ENCODE results near the gene DAD1. TPM values are rescaled to one million over a fixed set of nuclear protein-coding genes. Genes with fewer than 3 reads are reported as not detected.

DAD1 gene
- total and polyA plus RNA-seq, 9 donors = 116 to 179 (median 143) TPM

- WGBS (ENCODE audit: insufficient coverage) = 100% methylated on average over 1 of the region's 4 CpGs
- Histone ChIP-seq H3K4me1 (ENCODE audit: control insufficient read depth, insufficient read depth, low read length) (no peaks in the 10 kb centered on the region), H3K36me3 (ENCODE audit: control insufficient read depth, insufficient read depth, low read length) (no peaks in the 10 kb centered on the region), H3K27me3 (ENCODE audit: control insufficient read depth, insufficient read depth, low read length) (peaks cover 2% of the 10 kb centered on the region), H3K27ac (ENCODE audit: low read length) (no peak overlapping the region), H3K4me3 (ENCODE audit: low read length) (no peak overlapping the region), H3K9me3 (replicated peaks; ENCODE audit: control insufficient read depth, low read depth, low read length) (no peaks in the 10 kb centered on the region)
- no peak for DNase-seq
Measured at GRCh38 chr14:22521449-22522239, 67.4 kb downstream of the DAD1 start.

- H3K27me3 ChIP-seq (ENCODE audit: control insufficient read depth, insufficient read depth, low read length) = peaks cover 2% of the 10 kb centered on the region
- no peak overlapping the region for H3K4me3 ChIP-seq (ENCODE audit: low read length)
- no peak overlapping the region for H3K27ac ChIP-seq (ENCODE audit: low read length)
- H3K4me1 ChIP-seq (ENCODE audit: control insufficient read depth, insufficient read depth, low read length) = peaks cover 4% of the 10 kb centered on the region
- 47% methylated on average over 4 of the region's 5 CpGs for WGBS (ENCODE audit: insufficient coverage)
- DNase-seq = no peak
- no peaks in the 10 kb centered on the region for H3K36me3 ChIP-seq (ENCODE audit: control insufficient read depth, insufficient read depth, low read length)
- H3K9me3 ChIP-seq (replicated peaks; ENCODE audit: control insufficient read depth, low read depth, low read length) = no peaks in the 10 kb centered on the region
Measured at GRCh38 chr14:22520796-22521195, 68.2 kb downstream of the DAD1 start.

GRCh38 chr14:22519877-22520685 lies 68.9 kb downstream of the DAD1 start:
- Histone ChIP-seq H3K27ac (ENCODE audit: low read length) (no peak overlapping the region), H3K4me1 (ENCODE audit: control insufficient read depth, insufficient read depth, low read length) (peaks cover 7% of the 10 kb centered on the region), H3K4me3 (ENCODE audit: low read length) (no peak overlapping the region), H3K27me3 (ENCODE audit: control insufficient read depth, insufficient read depth, low read length) (peaks cover 2% of the 10 kb centered on the region), H3K36me3 (ENCODE audit: control insufficient read depth, insufficient read depth, low read length) (no peaks in the 10 kb centered on the region), H3K9me3 (replicated peaks; ENCODE audit: control insufficient read depth, low read depth, low read length) (no peaks in the 10 kb centered on the region)
- WGBS (ENCODE audit: insufficient coverage) = 44% methylated on average over 3 of the region's 6 CpGs
- no peak for DNase-seq

- DNase-seq = no peak
- Histone ChIP-seq H3K4me1 (ENCODE audit: control insufficient read depth, insufficient read depth, low read length) (peaks cover 12% of the 10 kb centered on the region), H3K36me3 (ENCODE audit: control insufficient read depth, insufficient read depth, low read length) (no peaks in the 10 kb centered on the region), H3K4me3 (ENCODE audit: low read length) (no peak overlapping the region), H3K9me3 (replicated peaks; ENCODE audit: control insufficient read depth, low read depth, low read length) (no peaks in the 10 kb centered on the region), H3K27ac (ENCODE audit: low read length) (no peak overlapping the region), H3K27me3 (ENCODE audit: control insufficient read depth, insufficient read depth, low read length) (peaks cover 2% of the 10 kb centered on the region)
- WGBS (ENCODE audit: insufficient coverage) = no CpG with 5 or more reads among the region's 2 CpGs
Measured at GRCh38 chr14:22518073-22518472, 71.0 kb downstream of the DAD1 start.

- no peak for DNase-seq
- Histone ChIP-seq H3K9me3 (replicated peaks; ENCODE audit: control insufficient read depth, low read depth, low read length) (no peaks in the 10 kb centered on the region), H3K27me3 (ENCODE audit: control insufficient read depth, insufficient read depth, low read length) (peaks cover 2% of the 10 kb centered on the region), H3K4me1 (ENCODE audit: control insufficient read depth, insufficient read depth, low read length) (peaks cover 19% of the 10 kb centered on the region), H3K4me3 (ENCODE audit: low read length) (no peak overlapping the region), H3K36me3 (ENCODE audit: control insufficient read depth, insufficient read depth, low read length) (no peaks in the 10 kb centered on the region), H3K27ac (ENCODE audit: low read length) (no peak overlapping the region)
- WGBS (ENCODE audit: insufficient coverage) = no CpG with 5 or more reads among the region's 7 CpGs
Measured at GRCh38 chr14:22517117-22517720, 71.8 kb downstream of the DAD1 start.

GRCh38 chr14:22515929-22516328 lies 73.1 kb downstream of the DAD1 start:
- Histone ChIP-seq H3K27ac (ENCODE audit: low read length) (no peak overlapping the region), H3K36me3 (ENCODE audit: control insufficient read depth, insufficient read depth, low read length) (no peaks in the 10 kb centered on the region), H3K27me3 (ENCODE audit: control insufficient read depth, insufficient read depth, low read length) (peaks cover 2% of the 10 kb centered on the region), H3K9me3 (replicated peaks; ENCODE audit: control insufficient read depth, low read depth, low read length) (no peaks in the 10 kb centered on the region), H3K4me3 (ENCODE audit: low read length) (no peak overlapping the region), H3K4me1 (ENCODE audit: control insufficient read depth, insufficient read depth, low read length) (peaks cover 21% of the 10 kb centered on the region)
- no peak for DNase-seq
- WGBS (ENCODE audit: insufficient coverage) = no CpG with 5 or more reads among the region's 2 CpGs

Other genes with a start within 250 kb of the DAD1 start
- gene ABHD4, start 9.1 kb upstream of the DAD1 start, total RNA-seq = 8.0 TPM
- gene ABHD4, start 9.1 kb upstream of the DAD1 start, polyA plus RNA-seq (ENCODE audit: insufficient read depth in 1 of 8, insufficient read length in 8 of 8, low replicate concordance in 1 of 8) = 10 to 100 TPM in 7 of 8 donors, 1 to 10 TPM in 1; 8.8 to 22.3 (median 14.2) TPM
- gene OR6J1, start 55.1 kb upstream of the DAD1 start, total RNA-seq = not detected
- under 1 TPM; 0.06 to 0.14 (median 0.09) TPM for gene OR6J1, start 55.1 kb upstream of the DAD1 start, polyA plus RNA-seq (ENCODE audit: insufficient read depth in 1 of 8, insufficient read length in 8 of 8, low replicate concordance in 1 of 8)
- gene OXA1L, start 177.5 kb upstream of the DAD1 start, total RNA-seq = 171 TPM
- gene OXA1L, start 177.5 kb upstream of the DAD1 start, polyA plus RNA-seq (ENCODE audit: insufficient read depth in 1 of 8, insufficient read length in 8 of 8, low replicate concordance in 1 of 8) = 100 to 1,000 TPM; 181 to 242 (median 205) TPM
- 15.8 TPM for gene SLC7A7, start 226.2 kb upstream of the DAD1 start, total RNA-seq
- 10 to 100 TPM; 23.5 to 59.3 (median 29.2) TPM for gene SLC7A7, start 226.2 kb upstream of the DAD1 start, polyA plus RNA-seq (ENCODE audit: insufficient read depth in 1 of 8, insufficient read length in 8 of 8, low replicate concordance in 1 of 8)
- 69.2 TPM for gene MRPL52, start 240.7 kb upstream of the DAD1 start, total RNA-seq
- gene MRPL52, start 240.7 kb upstream of the DAD1 start, polyA plus RNA-seq (ENCODE audit: insufficient read depth in 1 of 8, insufficient read length in 8 of 8, low replicate concordance in 1 of 8) = 10 to 100 TPM; 54.3 to 85.8 (median 66.0) TPM
- 232 TPM for gene MMP14, start 247.4 kb upstream of the DAD1 start, total RNA-seq
- gene MMP14, start 247.4 kb upstream of the DAD1 start, polyA plus RNA-seq (ENCODE audit: insufficient read depth in 1 of 8, insufficient read length in 8 of 8, low replicate concordance in 1 of 8) = 100 to 1,000 TPM; 108 to 315 (median 188) TPM

Measured in muscle of leg (tissue), 11 donors.